IMR-90 (cell line): ENCODE results near the gene CEBPG.

Experiments
- BHLHE40 ChIP-seq: fragments of 150-350 bp; IDR thresholded peaks from 2 replicates; pipeline ENCODE4 v1.6.1; 2016; ENCODE audit warnings: mild to moderate bottlenecking, low read depth, low read length
- FOS ChIP-seq: fragments of 150-350 bp; IDR thresholded peaks from 2 replicates; pipeline ENCODE4 v1.6.1; 2016; ENCODE audit warnings: low read depth, low read length
- MAFK ChIP-seq: IDR thresholded peaks from 2 replicates; pipeline ENCODE4 v1.6.1; 2012; ENCODE audit warnings: low read depth, low read length, improper control_type of control experiment
- POLR2A ChIP-seq: IDR thresholded peaks from 2 replicates; pipeline ENCODE4 v1.6.1; 2012; ENCODE audit warnings: mild to moderate bottlenecking, low read depth, low read length
- RAD21 ChIP-seq: IDR thresholded peaks from 2 replicates; pipeline ENCODE4 v1.6.1; 2012; ENCODE audit warnings: low read length, improper control_type of control experiment
- TF ChIP-seq, protein P1 (sequence below): conservative IDR thresholded peaks from 2 replicates; pipeline ENCODE4 v1.5.1; 2012; ENCODE audit warnings: mild to moderate bottlenecking, low read depth, low read length, improper control_type of control experiment
- TF ChIP-seq, protein P2 (sequence below): fragments of 150-350 bp; IDR thresholded peaks from 2 replicates; pipeline ENCODE4 v1.6.1; 2016; ENCODE audit warnings: low read depth, mild to moderate bottlenecking, low read length, moderate library complexity, borderline replicate concordance

DNA sequence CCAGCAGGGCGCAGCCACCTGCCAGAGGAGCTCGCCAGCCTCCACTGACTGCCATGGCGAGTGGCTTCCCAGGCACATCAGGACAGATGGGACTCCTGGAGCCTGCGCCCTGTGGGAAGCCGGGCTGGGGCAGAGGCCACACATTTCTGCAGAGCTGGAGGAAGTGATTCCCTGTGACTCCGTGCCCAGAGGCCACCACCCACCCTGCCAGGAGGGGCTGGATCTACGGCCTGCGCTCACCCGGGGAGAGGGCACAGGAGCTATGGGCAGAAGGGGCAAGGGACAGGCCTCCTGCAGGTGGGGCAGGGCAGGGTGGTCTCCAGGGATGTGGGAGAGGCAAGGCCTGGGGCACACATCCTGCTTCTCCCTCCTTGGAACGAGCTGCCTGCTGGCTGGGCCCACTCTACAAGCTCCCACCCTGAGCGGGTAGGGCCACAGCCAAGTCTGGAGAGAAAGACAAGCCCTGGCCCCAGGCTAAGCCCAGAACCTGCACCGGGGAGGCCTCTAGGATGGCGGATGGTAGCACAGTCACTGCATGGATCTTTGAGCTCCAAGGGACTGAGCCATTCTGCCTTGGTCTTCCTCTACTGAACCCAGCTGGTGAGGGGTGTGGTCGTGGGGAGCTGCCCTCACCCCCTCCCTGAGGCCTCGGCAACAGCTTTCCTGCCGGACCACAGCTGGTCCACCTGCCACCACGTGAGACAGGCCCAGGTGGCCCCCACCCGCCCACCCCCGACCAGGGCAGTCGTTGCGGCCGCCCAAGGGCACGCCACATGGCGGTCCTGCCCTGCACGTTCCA is 40.6 kb downstream of the CEBPG start:
- TF ChIP-seq POLR2A (no peak), RAD21 (no peak), FOS (no peak), BHLHE40 (no peak), MAFK (no peak)
- TF ChIP-seq, protein P1, sequence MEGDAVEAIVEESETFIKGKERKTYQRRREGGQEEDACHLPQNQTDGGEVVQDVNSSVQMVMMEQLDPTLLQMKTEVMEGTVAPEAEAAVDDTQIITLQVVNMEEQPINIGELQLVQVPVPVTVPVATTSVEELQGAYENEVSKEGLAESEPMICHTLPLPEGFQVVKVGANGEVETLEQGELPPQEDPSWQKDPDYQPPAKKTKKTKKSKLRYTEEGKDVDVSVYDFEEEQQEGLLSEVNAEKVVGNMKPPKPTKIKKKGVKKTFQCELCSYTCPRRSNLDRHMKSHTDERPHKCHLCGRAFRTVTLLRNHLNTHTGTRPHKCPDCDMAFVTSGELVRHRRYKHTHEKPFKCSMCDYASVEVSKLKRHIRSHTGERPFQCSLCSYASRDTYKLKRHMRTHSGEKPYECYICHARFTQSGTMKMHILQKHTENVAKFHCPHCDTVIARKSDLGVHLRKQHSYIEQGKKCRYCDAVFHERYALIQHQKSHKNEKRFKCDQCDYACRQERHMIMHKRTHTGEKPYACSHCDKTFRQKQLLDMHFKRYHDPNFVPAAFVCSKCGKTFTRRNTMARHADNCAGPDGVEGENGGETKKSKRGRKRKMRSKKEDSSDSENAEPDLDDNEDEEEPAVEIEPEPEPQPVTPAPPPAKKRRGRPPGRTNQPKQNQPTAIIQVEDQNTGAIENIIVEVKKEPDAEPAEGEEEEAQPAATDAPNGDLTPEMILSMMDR = no peak
- TF ChIP-seq, protein P2, sequence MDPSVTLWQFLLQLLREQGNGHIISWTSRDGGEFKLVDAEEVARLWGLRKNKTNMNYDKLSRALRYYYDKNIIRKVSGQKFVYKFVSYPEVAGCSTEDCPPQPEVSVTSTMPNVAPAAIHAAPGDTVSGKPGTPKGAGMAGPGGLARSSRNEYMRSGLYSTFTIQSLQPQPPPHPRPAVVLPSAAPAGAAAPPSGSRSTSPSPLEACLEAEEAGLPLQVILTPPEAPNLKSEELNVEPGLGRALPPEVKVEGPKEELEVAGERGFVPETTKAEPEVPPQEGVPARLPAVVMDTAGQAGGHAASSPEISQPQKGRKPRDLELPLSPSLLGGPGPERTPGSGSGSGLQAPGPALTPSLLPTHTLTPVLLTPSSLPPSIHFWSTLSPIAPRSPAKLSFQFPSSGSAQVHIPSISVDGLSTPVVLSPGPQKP = no peak
